ENCODE data around the gene GNAQ.

GRCh38 chr9:77769246-77769645 lies 262.4 kb downstream of the GNAQ start:
- TF ChIP-seq CTCF (IDR thresholded peaks at IDR 0.05) (no peak), POLR2A (IDR thresholded peaks at IDR 0.05) (no peak)

Measured in body of pancreas (tissue), 4 donors.